ENCODE results near the gene ANGEL2.
"Not testable (repeated sequence)": the region's sequence is repeated elsewhere in the genome, so short reads cannot be mapped to it uniquely, and the experiment has no call there.

The ANGEL2 gene

GRCh38 chr1:212974711-212975110 is 41.0 kb downstream of the ANGEL2 start:
- DNase-seq, result no peak

GRCh38 chr1:212973899-212974298 is 41.8 kb downstream of the ANGEL2 start:
- no peak for DNase-seq

- DNase-seq, result no peak
Measured at GRCh38 chr1:212973426-212973825, 42.2 kb downstream of the ANGEL2 start.

GRCh38 chr1:212971312-212971711 is 44.4 kb downstream of the ANGEL2 start:
- DNase-seq, result no peak

GRCh38 chr1:212970085-212970484 is 45.6 kb downstream of the ANGEL2 start:
- no peak for DNase-seq

- no peak for DNase-seq
Measured at GRCh38 chr1:212968368-212968863, 47.3 kb downstream of the ANGEL2 start.

- DNase-seq, result peak; percentile 56
Measured at GRCh38 chr1:212967801-212968200, 47.9 kb downstream of the ANGEL2 start.

GRCh38 chr1:212966616-212967015 is 49.1 kb downstream of the ANGEL2 start:
- no peak for DNase-seq

- not testable (repeated sequence) for DNase-seq
Measured at GRCh38 chr1:212964993-212965392, 50.7 kb downstream of the ANGEL2 start.

- DNase-seq, result no peak
Measured at GRCh38 chr1:212964102-212964501, 51.6 kb downstream of the ANGEL2 start.

- no peak for DNase-seq
Measured at GRCh38 chr1:212962509-212962908, 53.2 kb downstream of the ANGEL2 start.

- no peak for DNase-seq
Measured at GRCh38 chr1:212960932-212961331, 54.7 kb downstream of the ANGEL2 start.

GRCh38 chr1:212959266-212960220 is 56.1 kb downstream of the ANGEL2 start:
- DNase-seq, result no peak

- DNase-seq, result no peak
Measured at GRCh38 chr1:212958175-212958574, 57.5 kb downstream of the ANGEL2 start.

- DNase-seq, result no peak
Measured at GRCh38 chr1:212957546-212957945, 58.1 kb downstream of the ANGEL2 start.

GRCh38 chr1:212955961-212956620 is 59.6 kb downstream of the ANGEL2 start:
- no peak for DNase-seq

GRCh38 chr1:212955098-212955497 is 60.6 kb downstream of the ANGEL2 start:
- no peak for DNase-seq

- DNase-seq, result no peak
Measured at GRCh38 chr1:212954514-212954913, 61.2 kb downstream of the ANGEL2 start.

GRCh38 chr1:212953321-212953720 is 62.3 kb downstream of the ANGEL2 start:
- no peak for DNase-seq

- DNase-seq, result no peak
Measured at GRCh38 chr1:212952641-212952976, 63.1 kb downstream of the ANGEL2 start.

- no peak for DNase-seq
Measured at GRCh38 chr1:212951947-212952640, 63.6 kb downstream of the ANGEL2 start.

GRCh38 chr1:212951126-212951946 is 64.3 kb downstream of the ANGEL2 start:
- no peak for DNase-seq

All from 8988T (cell line).